Measurements from ENCODE around the gene PIK3AP1. TPM values are rescaled to one million over a fixed set of nuclear protein-coding genes. Genes with fewer than 3 reads are reported as not detected.

Gene PIK3AP1
- total and polyA plus RNA-seq, 2 of the 4 experiments (the other 2 are of a cell fraction): under 0.01 to 0.14 TPM

GRCh38 chr10:96588616-96589419 lies 131.5 kb downstream of the PIK3AP1 start:
- H4K8ac ChIP-seq (ENCODE audit: low read depth in 2 of 2, low read length in 2 of 2): no peak overlapping the region
- peak overlapping the region; percentile 32; the same call in 1 of the 2 replicates for H3K4me2 ChIP-seq (ENCODE audit: low read depth, low read length)
- intact Hi-C loops (cut with micrococcal nuclease) (loop anchor here (5.0 kb wide), 1 partner anchor 93 kb away; no protein-coding TSS in a partner anchor), in situ Hi-C loops (cut with MboI; ENCODE audit: low sequenced_read_pairs) (no loop called here), dilution Hi-C loops (cut with HindIII; ENCODE audit: low sequenced_read_pairs, unreplicated experiment) (no loop called here)
- no peak overlapping the region for H3K9ac ChIP-seq (ENCODE audit: low read depth, low read length)
- BruUV-seq (replicated peaks): no TSS peak
- no peak overlapping the region for H2BK5ac ChIP-seq (ENCODE audit: low read depth, low read length, poor library complexity, severe bottlenecking)
- H3K4me3 ChIP-seq (ENCODE audit: insufficient read depth, low read depth, low read length): no peak overlapping the region
- TF ChIP-seq MAFK (IDR thresholded peaks at IDR 0.05; ENCODE audit: low read depth, low read length) (no peak), RAD21 (IDR thresholded peaks at IDR 0.05; ENCODE audit: low read length) (no peak), CEBPB (IDR thresholded peaks at IDR 0.05; ENCODE audit: low read depth, low read length) (no peak), RFX5 (IDR thresholded peaks at IDR 0.05; ENCODE audit: low read depth, low read length) (no peak), BHLHE40 (IDR thresholded peaks at IDR 0.05; ENCODE audit: low read depth, low read length) (no peak), NFE2L2 (IDR thresholded peaks at IDR 0.05; ENCODE audit: low read depth, low read length) (no peak), POLR2A (IDR thresholded peaks at IDR 0.05; ENCODE audit: low read depth, low read length) (no peak), ELK1 (IDR thresholded peaks at IDR 0.05; ENCODE audit: borderline replicate concordance, low read depth, low read length) (no peak), SMC3 (IDR thresholded peaks at IDR 0.05; ENCODE audit: low read depth, low read length) (no peak), MAZ (IDR thresholded peaks at IDR 0.05; ENCODE audit: borderline replicate concordance, low read depth, low read length) (no peak)
- TF ChIP-seq, protein P1, sequence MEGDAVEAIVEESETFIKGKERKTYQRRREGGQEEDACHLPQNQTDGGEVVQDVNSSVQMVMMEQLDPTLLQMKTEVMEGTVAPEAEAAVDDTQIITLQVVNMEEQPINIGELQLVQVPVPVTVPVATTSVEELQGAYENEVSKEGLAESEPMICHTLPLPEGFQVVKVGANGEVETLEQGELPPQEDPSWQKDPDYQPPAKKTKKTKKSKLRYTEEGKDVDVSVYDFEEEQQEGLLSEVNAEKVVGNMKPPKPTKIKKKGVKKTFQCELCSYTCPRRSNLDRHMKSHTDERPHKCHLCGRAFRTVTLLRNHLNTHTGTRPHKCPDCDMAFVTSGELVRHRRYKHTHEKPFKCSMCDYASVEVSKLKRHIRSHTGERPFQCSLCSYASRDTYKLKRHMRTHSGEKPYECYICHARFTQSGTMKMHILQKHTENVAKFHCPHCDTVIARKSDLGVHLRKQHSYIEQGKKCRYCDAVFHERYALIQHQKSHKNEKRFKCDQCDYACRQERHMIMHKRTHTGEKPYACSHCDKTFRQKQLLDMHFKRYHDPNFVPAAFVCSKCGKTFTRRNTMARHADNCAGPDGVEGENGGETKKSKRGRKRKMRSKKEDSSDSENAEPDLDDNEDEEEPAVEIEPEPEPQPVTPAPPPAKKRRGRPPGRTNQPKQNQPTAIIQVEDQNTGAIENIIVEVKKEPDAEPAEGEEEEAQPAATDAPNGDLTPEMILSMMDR (conservative IDR thresholded peaks at IDR 0.05; ENCODE audit: low read depth, low read length): no peak
- TF ChIP-seq, protein P2, sequence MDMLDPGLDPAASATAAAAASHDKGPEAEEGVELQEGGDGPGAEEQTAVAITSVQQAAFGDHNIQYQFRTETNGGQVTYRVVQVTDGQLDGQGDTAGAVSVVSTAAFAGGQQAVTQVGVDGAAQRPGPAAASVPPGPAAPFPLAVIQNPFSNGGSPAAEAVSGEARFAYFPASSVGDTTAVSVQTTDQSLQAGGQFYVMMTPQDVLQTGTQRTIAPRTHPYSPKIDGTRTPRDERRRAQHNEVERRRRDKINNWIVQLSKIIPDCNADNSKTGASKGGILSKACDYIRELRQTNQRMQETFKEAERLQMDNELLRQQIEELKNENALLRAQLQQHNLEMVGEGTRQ (IDR thresholded peaks at IDR 0.05; ENCODE audit: low read depth, low read length): no peak
- no peak overlapping the region for H4K91ac ChIP-seq (ENCODE audit: insufficient read depth, low read depth, low read length)
- no peak overlapping the region for H2BK15ac ChIP-seq (ENCODE audit: low read depth, low read length)
- peaks cover 4% of the 10 kb centered on the region; the same call in 1 of the 2 replicates for H3K9me1 ChIP-seq (ENCODE audit: insufficient read depth, low read length)
- no peak overlapping the region; the same call in 1 of the 2 replicates for H2AK5ac ChIP-seq (ENCODE audit: low read depth, low read length)
- H4K20me1 ChIP-seq (ENCODE audit: insufficient read depth, low read length): peaks cover 25% of the 10 kb centered on the region
- no peak for ATAC-seq (ENCODE audit: low read depth)
- H4K5ac ChIP-seq (ENCODE audit: low read depth, low read length): no peak overlapping the region
- H3K27ac ChIP-seq (ENCODE audit: insufficient read depth, low read length): no peak overlapping the region
- H3K27me3 ChIP-seq (ENCODE audit: control insufficient read depth, insufficient read depth, low read length): no peaks in the 10 kb centered on the region
- no peak overlapping the region for H3K18ac ChIP-seq (ENCODE audit: low read depth, low read length)
- no peak overlapping the region for H3K4ac ChIP-seq (ENCODE audit: low read depth, low read length)
- no peak overlapping the region for H2BK120ac ChIP-seq (ENCODE audit: low read depth, low read length)
- WGBS, 2 experiments (ENCODE audit: extremely low coverage in 2 of 2, insufficient read length in 1 of 2): 100% methylated on average over 1 of the region's 5 CpGs; no CpG with 5 or more reads in 1 of the 2 experiments
- ChIA-PET POLR2A (ENCODE audit: unreplicated experiment) (no interaction called here), CTCF (no interaction called here)
- H3K79me1 ChIP-seq (ENCODE audit: low read depth in 1 of 2, low read length in 2 of 2): peaks cover 0 to 13% of the 10 kb centered on the region in 2 experiments; a peak in 2 of 4 replicates
- no peak overlapping the region for H3K56ac ChIP-seq (ENCODE audit: extremely low read depth, insufficient read depth, low read length)
- peak overlapping the region; percentile 58; the same call in 1 of the 2 replicates for H2BK20ac ChIP-seq (ENCODE audit: low read depth, low read length)
- no peak overlapping the region for H2AK9ac ChIP-seq (replicated peaks; ENCODE audit: low read depth, low read length, poor library complexity)
- H3K4me1 ChIP-seq (ENCODE audit: control insufficient read depth, insufficient read depth, low read length): peaks cover 11% of the 10 kb centered on the region
- no peaks in the 10 kb centered on the region for H3K9me3 ChIP-seq (ENCODE audit: control insufficient read depth, insufficient read depth, low read length)
- no peak overlapping the region for H2AFZ ChIP-seq (replicated peaks; ENCODE audit: low read length, poor library complexity)
- peak; percentile 47 for DNase-seq
- H3K14ac ChIP-seq (replicated peaks; ENCODE audit: low read depth, low read length): no peak overlapping the region
- H3K36me3 ChIP-seq (ENCODE audit: control insufficient read depth, insufficient read depth, low read length): no peaks in the 10 kb centered on the region
- H3K23ac ChIP-seq (ENCODE audit: low read depth, low read length): no peak overlapping the region
